Stimulated activated CD8-positive, alpha-beta memory T cell treated with anti-CD3 and anti-CD28 coated beads, Interleukin-7, amount 100 ng/mL, for 24 hours (primary cell): ENCODE measurements around the gene ITGB3.
"Not testable (repeated sequence)": the region's sequence is repeated elsewhere in the genome, so short reads cannot be mapped to it uniquely, and the experiment has no call there.

Source experiments
- DNase-seq: peaks from one replicate; pipeline ENCODE4 v3.0.0-alpha.2; 2020; ENCODE audit warnings: low read depth

ITGB3 gene

DNA sequence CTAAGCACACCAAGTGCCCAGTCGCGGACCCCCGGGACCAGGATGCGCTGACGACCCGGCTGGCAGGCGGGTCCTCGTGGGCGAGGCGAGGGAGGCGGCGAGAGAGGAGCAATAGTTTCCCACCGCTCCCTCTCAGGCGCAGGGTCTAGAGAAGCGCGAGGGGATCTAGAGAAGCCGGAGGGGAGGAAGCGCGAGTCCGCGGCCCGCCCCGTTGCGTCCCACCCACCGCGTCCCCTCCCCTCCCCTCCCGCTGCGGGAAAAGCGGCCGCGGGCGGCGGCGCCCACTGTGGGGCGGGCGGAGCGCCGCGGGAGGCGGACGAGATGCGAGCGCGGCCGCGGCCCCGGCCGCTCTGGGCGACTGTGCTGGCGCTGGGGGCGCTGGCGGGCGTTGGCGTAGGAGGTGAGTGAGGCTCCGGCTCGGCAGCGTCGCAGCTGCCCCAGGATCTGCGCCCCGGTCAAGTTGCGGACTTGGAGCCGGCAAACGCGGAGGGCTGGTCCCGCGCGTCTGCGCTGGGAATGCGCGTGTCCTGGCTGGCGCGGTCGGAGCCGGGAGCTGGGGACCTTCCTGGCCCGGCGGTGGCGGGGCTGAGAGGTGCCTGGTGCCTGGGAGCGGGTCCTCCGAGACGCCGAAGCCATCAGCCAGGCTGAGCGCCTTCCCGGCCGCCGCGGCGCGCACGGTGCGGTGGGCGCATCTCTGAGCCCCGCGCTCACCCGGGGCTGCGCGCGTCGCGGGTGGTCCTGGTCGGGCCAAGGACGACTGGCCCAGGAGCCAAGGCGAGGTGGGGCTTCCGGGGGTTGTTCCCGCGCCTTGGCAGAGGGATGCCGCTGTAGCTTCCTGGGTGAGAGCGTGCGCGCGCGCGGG lies at the start of gene ITGB3:
ITGB3 (plus strand) TSS at position 287 of the 862 bp plus-strand sequence; CDS start at position 322, 35 bp downstream.
- peak; percentile 11 for DNase-seq

DNA sequence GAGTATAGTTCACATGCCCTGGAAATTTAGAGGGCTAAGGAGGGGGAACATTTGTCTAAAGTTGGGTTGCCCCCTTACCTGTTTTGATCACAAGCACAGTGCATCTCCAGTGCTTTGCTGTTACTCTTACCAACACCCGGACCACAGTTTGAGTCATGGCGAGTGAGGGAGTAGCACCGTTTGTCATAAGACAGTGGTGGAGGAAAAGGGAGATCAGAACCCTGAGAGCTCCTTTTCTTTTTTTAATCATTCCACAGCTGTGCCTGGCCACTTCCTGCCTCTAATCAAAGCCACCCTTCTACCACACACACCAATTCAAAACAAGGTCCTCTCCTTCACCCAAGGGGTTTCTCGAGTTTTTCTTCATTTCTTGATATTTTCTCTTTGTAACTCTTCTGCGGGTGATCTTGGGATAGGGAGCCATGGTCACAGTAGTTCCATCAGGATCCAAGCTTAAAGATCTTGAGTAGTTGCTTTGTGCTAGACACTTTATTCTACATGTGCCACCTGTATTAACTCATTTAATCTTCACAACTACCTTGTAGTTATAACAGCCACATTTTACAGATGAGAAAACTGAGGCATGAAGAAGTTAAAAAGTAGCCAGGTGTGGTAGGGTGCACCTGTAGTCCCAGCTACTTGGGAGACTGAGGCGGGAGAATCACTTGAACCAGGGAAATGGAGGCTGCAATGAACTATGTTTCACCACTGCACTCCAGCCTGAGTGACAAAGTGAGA lies 49.5 kb upstream of the ITGB3 start:
- no peak for DNase-seq

DNA sequence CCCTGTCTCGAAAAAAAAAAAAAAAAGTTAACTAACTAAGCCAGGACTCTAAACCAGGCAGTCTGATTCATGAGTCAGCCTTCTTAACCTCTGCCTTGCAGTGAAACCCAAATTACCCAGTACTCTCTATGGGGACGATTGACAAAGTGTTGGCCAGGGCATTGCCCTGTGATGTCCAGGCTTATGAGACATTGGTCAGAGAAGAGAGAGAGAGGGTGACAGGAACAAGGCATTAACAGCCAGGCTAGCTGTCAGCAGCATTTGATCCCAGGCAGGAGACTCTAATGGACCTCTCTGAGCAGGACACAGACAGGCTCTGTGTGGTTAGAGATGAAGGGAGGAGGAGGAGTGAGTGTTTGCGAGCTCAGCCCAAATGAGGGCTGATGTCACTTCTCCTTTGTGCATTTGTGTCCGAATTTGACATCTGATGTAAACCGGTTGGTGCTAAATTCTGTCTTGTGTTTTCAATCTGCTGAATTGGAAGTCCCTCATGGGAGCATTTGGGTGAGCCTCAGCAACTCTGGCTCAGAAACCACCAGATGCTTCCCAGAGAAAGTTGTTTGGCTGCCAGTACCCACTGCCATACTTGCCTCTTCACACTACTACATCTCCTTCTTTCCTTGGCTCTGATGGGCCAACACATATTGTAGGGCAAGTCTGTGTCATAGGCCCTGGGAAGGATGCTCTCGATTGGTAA lies 48.8 kb upstream of the ITGB3 start:
- no peak for DNase-seq

DNA sequence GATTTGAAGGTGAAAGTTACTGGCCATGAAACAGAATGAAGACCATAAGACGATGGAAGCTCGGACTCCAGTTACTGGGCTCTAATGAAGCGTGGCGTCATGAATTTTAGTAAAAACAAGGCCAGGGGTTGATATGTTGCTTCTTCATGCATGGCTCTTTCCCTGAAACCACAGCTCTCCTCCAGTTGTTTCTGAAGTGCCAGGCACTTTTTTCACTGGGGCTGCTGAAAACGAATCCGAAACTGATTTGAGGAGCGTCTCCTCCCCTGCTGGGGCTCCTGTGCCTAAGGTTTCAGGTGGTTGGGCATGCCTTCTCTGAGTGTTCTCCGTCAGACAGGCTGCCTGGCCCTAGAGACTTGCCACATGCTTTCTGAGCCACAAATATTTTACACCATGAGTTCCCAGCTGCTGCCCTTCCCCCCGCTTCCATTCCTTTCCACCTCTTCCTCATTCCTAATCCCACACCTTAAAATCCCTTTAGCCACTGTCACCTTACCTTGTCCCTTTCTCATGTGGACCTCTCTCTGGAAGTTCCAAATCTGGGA lies 48.1 kb upstream of the ITGB3 start:
- DNase-seq = no peak

DNA sequence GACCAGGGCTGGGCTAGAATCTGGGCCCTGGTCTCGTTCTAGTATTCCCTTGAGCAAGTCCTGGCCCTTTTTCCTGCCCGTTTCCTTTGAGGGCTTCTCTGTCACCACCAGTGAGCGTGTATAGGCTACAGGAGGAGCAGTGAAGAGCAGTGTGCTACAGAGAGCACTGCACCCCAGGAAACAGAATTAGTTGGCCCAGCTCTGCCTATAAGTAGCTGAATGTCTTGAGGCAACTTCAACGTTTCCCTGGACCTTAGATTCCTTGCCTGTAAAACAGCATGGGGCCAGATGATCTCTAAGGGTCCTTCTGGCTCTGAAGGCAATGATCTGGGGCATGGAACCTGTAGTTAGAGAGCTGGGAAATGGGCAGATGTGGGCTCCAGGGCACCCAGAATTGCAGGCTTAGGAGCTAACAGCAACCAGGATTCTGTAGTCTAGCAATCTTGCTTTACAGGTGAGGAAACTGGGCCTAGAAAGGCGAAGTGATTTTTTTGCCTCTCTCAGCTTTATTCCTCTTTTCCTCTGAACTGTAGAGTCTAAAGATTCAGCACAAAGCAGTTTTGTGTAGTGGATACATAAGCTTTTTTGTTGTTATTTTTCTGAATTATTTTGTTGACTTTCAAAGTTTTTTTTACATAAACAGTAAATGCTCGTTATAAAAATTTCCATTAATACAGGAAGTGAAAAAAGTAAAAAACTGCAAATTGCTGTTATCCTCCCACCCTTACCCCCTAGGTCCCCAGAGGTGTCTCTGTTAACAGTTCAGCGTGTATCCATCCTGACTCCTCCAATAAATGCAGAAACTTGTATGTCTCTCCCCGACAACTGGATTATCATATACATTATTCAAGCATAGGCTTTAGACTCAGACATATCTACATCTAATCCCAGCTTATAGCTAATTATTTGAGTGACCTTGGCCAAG lies 46.2 kb upstream of the ITGB3 start:
- DNase-seq = no peak

DNA sequence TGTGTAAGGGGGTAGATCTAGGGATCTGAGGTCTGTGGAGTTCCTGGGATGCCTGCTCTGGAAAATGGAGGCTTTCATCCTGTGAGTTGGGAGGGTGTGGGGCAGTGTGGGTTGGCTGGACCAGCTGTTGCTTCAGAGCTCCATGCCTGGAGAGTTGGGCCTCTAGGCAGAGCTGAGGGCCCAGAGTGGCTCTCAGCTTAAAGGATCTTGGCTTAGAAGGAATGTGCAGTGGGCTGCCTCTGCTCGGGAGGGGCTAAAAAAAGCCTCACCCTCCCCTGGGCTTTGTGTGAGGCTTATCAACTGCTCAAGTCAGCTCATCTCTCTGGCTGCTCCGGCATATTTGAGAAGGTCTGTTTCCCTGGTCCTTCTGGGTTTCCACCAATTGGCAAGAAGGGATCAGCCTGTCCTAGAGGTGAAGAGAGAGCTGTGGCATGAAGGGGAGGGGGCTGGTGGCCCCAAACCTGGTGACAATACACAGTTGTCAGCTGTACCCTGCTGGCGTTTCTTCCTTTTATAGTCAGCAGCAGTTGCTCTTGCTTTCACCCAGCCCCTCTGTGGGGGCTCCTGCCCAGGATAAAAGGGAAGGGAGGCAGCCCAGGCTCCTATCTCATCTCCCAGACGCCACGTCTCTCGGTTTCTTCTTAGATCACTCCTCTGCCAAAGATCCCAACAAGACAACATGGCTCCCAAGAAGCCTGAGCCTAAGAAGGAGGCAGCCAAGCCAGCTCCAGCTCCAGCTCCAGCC lies 44.7 kb upstream of the ITGB3 start, which contains the start of gene MYL4:
MYL4 (plus strand) TSS at position 605 of the 745 bp plus-strand sequence; CDS start at position 680, 75 bp downstream.
- no peak for DNase-seq

DNA sequence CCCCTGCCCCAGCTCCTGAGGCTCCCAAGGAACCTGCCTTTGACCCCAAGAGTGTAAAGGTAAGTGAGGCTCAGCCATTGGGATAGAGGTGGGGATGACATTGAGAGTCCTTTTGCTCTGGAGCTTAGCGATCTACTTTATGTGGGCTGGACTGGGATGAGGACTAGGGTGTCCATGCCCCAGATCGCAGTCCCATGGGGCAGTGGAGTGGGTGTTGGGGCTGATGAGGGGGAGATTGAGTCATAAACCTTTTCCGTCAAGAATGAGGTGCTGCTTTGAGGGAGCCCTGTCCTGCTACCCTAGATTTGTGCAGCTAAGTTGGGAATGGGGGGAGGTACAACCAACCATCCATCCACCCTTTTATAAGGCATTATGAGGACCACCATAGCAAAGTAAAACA lies 44.1 kb upstream of the ITGB3 start:
- DNase-seq = no peak

DNA sequence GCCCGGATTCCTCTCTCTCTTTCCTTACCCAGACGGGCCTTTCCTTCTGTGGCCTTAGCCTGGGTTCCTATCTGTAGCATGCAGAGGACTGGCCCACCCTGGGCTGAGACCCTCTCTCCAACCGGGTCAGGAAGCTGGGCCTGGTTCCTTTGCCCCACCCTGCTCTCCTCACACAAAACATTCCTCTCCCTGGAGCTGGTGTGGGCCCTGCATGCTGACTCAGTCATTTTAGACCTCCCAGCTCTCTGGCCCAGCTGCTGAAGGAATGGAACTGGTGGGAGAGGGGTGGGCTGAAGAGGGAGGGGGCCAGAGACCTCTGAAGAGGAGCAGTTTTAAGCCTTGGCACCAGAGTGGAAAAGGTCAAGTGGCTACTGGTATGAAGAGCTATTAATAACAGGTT lies 43.5 kb upstream of the ITGB3 start:
- DNase-seq = no peak

DNA sequence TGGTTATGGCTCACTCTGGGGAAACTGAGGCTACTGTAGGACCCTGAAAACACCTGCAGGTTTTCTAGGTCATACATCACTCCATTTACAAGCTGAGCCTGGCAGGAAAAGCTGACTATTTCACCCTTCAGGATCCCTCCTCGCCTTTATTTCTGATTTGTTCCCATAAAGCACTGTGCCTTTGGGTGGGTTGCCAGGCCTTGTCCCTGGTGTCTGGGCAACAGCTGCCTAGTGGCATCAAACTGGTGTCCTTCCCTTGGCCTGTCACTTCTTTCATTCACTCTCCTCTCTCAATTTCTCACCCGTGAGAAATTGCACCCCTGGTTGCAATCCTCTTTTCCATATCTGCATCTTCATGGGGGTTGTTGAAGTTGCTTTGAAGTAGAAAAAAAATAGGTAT lies 42.8 kb upstream of the ITGB3 start:
- DNase-seq = no peak

DNA sequence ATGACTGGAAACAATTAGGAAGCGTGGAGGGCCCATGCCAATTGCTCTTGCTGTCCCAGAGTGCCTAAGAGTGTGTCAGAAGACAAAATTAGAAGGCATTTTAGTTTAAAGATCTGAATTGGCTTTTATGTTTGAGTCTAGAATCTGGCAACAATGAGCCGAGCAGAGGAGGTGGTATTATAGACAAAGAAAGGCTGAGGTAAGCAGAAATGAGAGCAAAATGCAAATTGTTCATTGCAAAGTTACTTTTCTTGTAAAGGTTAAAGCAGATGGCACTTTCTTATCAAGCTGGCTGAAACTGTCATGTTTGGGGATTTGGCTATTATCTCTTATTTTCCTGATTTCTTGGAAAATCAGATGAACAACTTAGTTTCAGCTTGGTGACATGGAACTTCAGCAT lies 41.2 kb upstream of the ITGB3 start:
- DNase-seq = no peak

DNA sequence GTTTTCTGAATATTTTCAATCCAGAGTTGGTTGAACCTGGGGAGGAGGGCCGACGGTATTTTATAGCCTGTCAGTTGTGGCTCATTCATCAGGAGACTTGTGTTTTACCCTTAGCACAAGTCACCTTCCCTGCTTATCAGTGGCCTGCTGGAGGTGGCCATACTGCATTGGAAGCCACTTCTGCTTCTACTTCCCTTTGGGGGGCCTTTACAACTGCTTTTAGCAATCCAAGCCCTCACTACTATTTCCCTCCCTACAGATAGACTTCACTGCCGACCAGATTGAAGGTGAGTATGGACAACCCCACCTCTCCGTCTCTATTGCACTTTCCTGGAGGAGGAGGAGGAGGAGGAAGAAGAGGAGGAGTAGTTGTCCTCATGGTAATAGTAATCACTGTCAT lies 40.1 kb upstream of the ITGB3 start:
- no peak for DNase-seq

DNA sequence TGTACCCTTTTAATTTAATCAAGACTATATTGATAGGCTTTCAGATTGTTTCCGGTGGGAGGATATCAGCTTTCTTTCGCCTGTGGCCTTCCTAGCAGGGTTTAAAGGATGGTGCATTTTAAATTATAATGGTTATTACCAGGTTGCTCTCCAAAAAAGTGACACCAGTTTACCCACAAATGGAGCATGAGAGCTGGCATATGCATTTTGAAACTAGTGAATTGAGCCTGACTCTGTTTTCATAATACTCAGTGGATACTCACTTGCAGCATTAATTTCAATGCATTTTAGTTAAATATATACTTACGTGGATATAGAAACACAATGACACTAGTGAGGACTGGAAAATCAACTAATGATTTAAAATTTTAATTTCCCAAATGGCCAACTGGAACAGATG lies 38.7 kb upstream of the ITGB3 start:
- no peak for DNase-seq

DNA sequence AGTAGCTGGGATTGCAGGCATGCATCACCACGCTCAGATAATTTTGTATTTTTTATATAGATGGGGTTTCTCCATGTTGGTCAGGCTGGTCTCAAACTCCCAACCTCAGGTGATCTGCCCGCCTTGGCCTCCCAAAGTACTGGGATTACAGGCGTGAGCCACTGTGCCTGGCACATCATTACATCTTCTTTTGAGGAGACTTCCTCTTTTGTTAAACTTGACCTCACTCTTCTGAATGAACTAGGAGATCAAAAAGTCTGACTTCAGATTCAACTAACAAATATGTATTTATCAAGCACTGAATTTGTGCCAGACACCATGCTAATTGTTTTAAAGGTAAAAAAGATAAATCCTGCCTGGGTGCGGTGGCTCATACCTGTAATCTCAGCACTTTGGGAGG lies 36.8 kb upstream of the ITGB3 start:
- not testable (repeated sequence) for DNase-seq

DNA sequence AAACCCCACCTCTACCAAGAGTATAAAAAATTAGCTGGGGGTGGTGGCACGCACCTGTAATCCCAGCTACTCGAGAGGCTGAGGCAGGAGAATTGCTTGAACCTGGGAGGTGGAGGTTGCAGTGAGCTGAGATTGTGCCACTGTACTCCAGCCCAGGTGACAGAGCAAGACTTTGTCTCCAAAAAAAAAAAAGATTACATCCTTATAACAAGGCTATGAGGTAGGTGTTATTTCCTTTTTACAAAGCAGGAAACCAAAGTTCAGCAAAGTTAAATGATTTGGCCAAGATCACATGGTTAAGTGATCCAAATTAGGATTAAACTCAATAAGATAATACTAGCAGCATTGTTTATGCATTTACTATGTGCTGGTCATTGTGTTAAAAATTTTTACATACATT lies 36.3 kb upstream of the ITGB3 start:
- not testable (repeated sequence) for DNase-seq

DNA sequence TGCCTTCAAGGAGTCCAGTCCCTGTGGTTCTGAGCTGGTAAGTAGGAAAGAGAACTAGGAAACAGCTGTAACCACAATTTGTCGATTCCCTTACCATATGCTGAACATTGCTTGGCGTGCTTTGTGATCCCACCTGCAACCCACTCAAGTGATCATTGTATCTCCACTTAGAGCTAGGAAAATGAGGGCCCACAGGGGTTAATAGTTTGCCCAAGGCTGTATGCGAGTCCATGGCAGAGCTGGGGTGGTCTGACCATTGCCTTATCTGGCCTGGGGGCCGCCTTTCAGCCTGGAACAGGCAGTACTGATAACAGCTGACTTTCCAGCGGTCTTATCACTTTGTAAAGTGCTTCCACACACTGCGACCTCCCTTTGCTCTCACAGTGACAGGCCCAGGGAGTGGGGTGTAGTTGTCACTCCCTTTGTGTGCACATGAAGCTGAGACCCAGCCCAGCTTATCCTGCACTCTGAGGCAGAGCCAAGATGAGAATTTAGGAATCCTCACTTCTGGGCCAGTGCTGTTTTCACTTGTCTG lies 34.7 kb upstream of the ITGB3 start:
- no peak for DNase-seq

DNA sequence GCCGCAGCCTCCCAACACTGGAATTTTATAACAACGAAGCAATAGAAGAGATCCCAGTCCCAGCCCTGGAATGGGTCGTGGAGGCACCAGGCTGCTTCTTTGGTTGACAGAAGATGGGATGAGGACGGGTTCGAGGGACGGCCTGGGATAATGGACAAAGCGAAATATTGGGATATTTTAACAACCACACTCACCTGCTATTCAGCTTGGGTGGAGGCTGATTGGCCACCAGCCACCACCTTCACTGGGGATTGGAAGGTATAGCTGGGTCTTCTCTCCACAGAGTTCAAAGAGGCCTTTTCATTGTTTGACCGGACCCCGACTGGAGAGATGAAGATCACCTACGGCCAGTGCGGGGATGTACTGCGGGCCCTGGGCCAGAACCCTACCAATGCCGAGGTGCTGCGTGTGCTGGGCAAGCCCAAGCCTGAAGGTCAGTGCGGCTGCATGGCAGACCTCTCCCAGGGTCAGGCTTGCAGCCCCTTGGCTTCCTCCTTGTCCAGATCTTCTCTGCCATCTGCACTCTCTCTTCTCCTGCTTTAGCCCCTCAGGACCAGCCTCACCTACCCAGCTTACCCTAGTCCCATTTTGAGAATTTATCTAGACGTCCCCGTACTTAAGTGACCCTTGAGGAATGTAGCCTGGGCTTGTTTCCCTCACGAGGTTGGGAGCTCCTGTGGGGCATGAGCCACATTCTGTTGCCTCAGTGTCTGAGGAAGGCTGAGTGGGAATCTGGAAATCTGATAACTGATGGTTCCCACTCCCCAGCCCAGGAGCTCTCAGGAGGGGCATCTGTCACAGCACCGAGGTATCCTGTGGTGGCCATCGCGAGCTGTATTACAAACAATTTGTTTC lies 33.8 kb upstream of the ITGB3 start:
- no peak for DNase-seq

DNA sequence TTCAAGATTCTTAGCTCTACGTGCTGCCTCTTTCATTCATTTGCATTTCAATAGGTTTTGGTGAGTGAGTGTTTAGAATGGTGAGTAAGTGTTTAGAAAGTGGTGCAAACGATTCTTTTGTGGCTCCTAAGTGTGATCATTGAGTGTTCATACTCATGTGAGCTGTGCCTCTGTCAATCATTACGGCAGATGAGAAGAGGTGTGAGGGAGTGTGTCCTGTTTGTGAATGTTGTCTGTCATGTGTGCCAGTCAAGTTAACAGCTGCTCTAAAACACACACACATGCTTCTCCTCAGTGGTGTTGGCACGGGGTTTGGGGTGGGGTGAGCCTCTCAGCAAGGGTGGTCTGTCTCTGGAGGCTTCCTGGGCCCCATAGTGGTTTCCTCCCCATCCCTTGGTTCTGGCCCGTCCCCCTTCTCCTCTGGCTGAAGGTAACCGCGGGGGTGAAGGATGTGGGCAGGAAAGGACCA lies 33.1 kb upstream of the ITGB3 start:
- no peak for DNase-seq

DNA sequence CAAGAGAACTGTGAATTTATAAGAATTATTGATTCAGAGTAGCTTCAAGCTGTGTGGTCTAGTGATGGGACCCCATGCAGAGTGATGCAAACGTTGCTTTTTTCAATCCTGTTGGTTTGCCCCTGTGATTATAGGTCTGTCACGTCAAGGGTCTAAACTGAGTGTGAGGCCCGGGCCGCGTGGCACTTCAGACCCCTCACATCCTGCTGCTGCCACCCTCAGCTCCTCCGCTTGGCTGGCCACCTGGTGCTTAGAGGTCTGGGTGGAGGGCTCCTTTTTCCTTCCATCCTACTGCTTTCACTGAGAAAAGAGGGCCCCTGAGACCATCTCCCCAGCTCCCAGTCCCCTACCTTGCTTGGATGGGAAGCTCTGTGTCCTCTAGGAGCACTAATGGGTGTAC lies 32.5 kb upstream of the ITGB3 start:
- no peak for DNase-seq

DNA sequence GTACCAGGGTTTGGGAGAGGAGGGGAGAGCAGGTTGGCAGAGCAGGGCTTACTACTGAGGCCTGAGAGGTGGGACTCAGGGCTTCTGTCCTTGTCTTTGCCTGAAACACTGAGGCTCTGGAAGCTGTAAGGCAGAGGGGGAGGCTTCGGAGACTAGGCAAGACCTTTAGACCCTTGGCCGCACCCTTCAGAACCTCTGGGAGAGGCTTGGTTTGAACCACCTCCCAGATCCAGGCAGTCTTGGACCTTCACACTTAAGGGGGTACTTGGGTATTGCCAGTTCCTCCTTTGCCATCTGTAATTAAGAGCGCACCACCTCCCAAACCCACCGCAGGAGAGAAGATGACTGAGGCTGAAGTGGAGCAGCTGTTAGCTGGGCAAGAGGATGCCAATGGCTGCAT lies 31.6 kb upstream of the ITGB3 start:
- DNase-seq = no peak
